Measurements from ENCODE around the gene ARHGEF19. TPM values are rescaled to one million over a fixed set of nuclear protein-coding genes. Genes with fewer than 3 reads are reported as not detected.

Gene ARHGEF19
- total and polyA plus RNA-seq, 10 donors = 3.5 to 12.9 (median 7.8) TPM

GRCh38 chr1:16162163-16162822, 50.2 kb downstream of the ARHGEF19 start:
- TF ChIP-seq POLR2AphosphoS5 (IDR thresholded peaks at IDR 0.05) = peak in 1 of 3 donors; percentile 54
- no peak for TF ChIP-seq POLR2A (IDR thresholded peaks at IDR 0.05)
- Histone ChIP-seq H3K4me3 (peak overlapping the region in 1 of 8 donors; percentile 46), H3K9me3 (no peaks in the 10 kb centered on the region), H3K27ac (peak overlapping the region in 3 of 8 donors; percentile 0 to 18 (median 8)), H3K36me3 (no peaks in the 10 kb centered on the region), H3K4me1 (peaks cover 0 to 43% (median 23%) of the 10 kb centered on the region in 6 donors), H3K27me3 (replicated peaks in 1 of 7) (peaks cover 0 to 13% (median 0%) of the 10 kb centered on the region in 7 donors)
- intact Hi-C loops (cut with DNase I; ENCODE audit: low total_unique reads) = no loop called here
- no peak for DNase-seq
- 21 to 37% (median 23%) methylated on average over 32 of the region's 32 CpGs for WGBS, 5 donors

- 76 to 88% (median 79%) methylated on average over 5 of the region's 5 CpGs for WGBS, 5 donors
- peak overlapping the region in 2 of 8 donors; percentile 8 to 18 for H3K27ac ChIP-seq
- TF ChIP-seq CTCF (IDR thresholded peaks at IDR 0.05 in 8 of 11, conservative IDR thresholded peaks at IDR 0.05 in 3 of 11) = no peak
- TF ChIP-seq POLR2A (IDR thresholded peaks at IDR 0.05) = no peak
- TF ChIP-seq POLR2AphosphoS5 (IDR thresholded peaks at IDR 0.05) = no peak
- no peaks in the 10 kb centered on the region for H3K9me3 ChIP-seq
- peaks cover 0 to 9% (median 0%) of the 10 kb centered on the region in 7 donors for H3K27me3 ChIP-seq (replicated peaks in 1 of 7)
- H3K4me3 ChIP-seq = no peak overlapping the region
- DNase-seq = no peak
- no peaks in the 10 kb centered on the region for H3K36me3 ChIP-seq
- peaks cover 0 to 46% (median 25%) of the 10 kb centered on the region in 6 donors for H3K4me1 ChIP-seq
- intact Hi-C loops (cut with DNase I; ENCODE audit: low total_unique reads) = no loop called here
Observed at GRCh38 chr1:16161717-16162116, 50.7 kb downstream of the ARHGEF19 start.

- no peaks in the 10 kb centered on the region for H3K36me3 ChIP-seq
- peaks cover 0 to 29% (median 13%) of the 10 kb centered on the region in 7 donors for H3K27me3 ChIP-seq (replicated peaks in 1 of 7)
- intact Hi-C loops (cut with DNase I; ENCODE audit: low total_unique reads) = no loop called here
- no peak for TF ChIP-seq POLR2AphosphoS5 (IDR thresholded peaks at IDR 0.05)
- TF ChIP-seq CTCF (IDR thresholded peaks at IDR 0.05 in 8 of 11, conservative IDR thresholded peaks at IDR 0.05 in 3 of 11) = no peak
- peaks cover 21 to 65% (median 47%) of the 10 kb centered on the region in 6 donors for H3K4me1 ChIP-seq
- DNase-seq = no peak
- H3K27ac ChIP-seq = no peak overlapping the region
- no peaks in the 10 kb centered on the region for H3K9me3 ChIP-seq
- 81 to 93% (median 84%) methylated on average over 16 of the region's 16 CpGs for WGBS, 5 donors
- H3K4me3 ChIP-seq = no peak overlapping the region
Observed at GRCh38 chr1:16158993-16159831, 53.2 kb downstream of the ARHGEF19 start.

- Histone ChIP-seq H3K36me3 (no peaks in the 10 kb centered on the region), H3K9me3 (no peaks in the 10 kb centered on the region), H3K27ac (no peak overlapping the region), H3K4me1 (peaks cover 26 to 70% (median 56%) of the 10 kb centered on the region in 6 donors), H3K4me3 (no peak overlapping the region), H3K27me3 (replicated peaks in 1 of 7) (peaks cover 0 to 41% (median 13%) of the 10 kb centered on the region in 7 donors)
- no peak for DNase-seq
- intact Hi-C loops (cut with DNase I; ENCODE audit: low total_unique reads) = no loop called here
- WGBS, 5 donors = 42 to 58% (median 49%) methylated on average over 5 of the region's 5 CpGs
- TF ChIP-seq POLR2A (IDR thresholded peaks at IDR 0.05) (no peak), POLR2AphosphoS5 (IDR thresholded peaks at IDR 0.05) (peak in 1 of 3 donors; percentile 21)
Observed at GRCh38 chr1:16158025-16158424, 54.4 kb downstream of the ARHGEF19 start.

Data from spleen (tissue), 11 donors.